Measurements from ENCODE around the gene XRCC1.
"Not testable (repeated sequence)": the region's sequence is repeated elsewhere in the genome, so short reads cannot be mapped to it uniquely, and the experiment has no call there.

Gene XRCC1

GRCh38 chr19:43519436-43520088, 55.8 kb downstream of the XRCC1 start:
- peak; percentile 96 for DNase-seq (ENCODE audit: low read depth)

- no peak for DNase-seq (ENCODE audit: low read depth)
These were observed 57.3 kb downstream of the XRCC1 start for GRCh38 chr19:43518051-43518450.

GRCh38 chr19:43512399-43512798, 62.9 kb downstream of the XRCC1 start:
- not testable (repeated sequence) for DNase-seq (ENCODE audit: low read depth)

- DNase-seq (ENCODE audit: low read depth) = no peak
These were observed 64.0 kb downstream of the XRCC1 start for GRCh38 chr19:43511324-43511723.

- no peak for DNase-seq (ENCODE audit: low read depth)
These were observed 64.6 kb downstream of the XRCC1 start for GRCh38 chr19:43510713-43511112.

GRCh38 chr19:43507880-43508279, 67.4 kb downstream of the XRCC1 start:
- no peak for DNase-seq (ENCODE audit: low read depth)

- no peak for DNase-seq (ENCODE audit: low read depth)
These were observed 68.7 kb downstream of the XRCC1 start for GRCh38 chr19:43506629-43507028.

GRCh38 chr19:43505941-43506340, 69.4 kb downstream of the XRCC1 start:
- no peak for DNase-seq (ENCODE audit: low read depth)

GRCh38 chr19:43505186-43505456, 70.2 kb downstream of the XRCC1 start:
- no peak for DNase-seq (ENCODE audit: low read depth)

- no peak for DNase-seq (ENCODE audit: low read depth)
These were observed 70.7 kb downstream of the XRCC1 start, which contains the start of gene PHLDB3 for GRCh38 chr19:43504426-43505185. TSS of gene PHLDB3 (minus strand) at chr19:43504746. CDS start at chr19:43504118, 628 bp downstream.

GRCh38 chr19:43503501-43504425, 71.6 kb downstream of the XRCC1 start:
- DNase-seq (ENCODE audit: low read depth) = peak; percentile 94

GRCh38 chr19:43502419-43502976, 72.8 kb downstream of the XRCC1 start:
- DNase-seq (ENCODE audit: low read depth) = no peak

GRCh38 chr19:43501661-43502418, 73.5 kb downstream of the XRCC1 start:
- no peak for DNase-seq (ENCODE audit: low read depth)

- DNase-seq (ENCODE audit: low read depth) = no peak
These were observed 76.3 kb downstream of the XRCC1 start for GRCh38 chr19:43499042-43499441.

- DNase-seq (ENCODE audit: low read depth) = no peak
These were observed 77.0 kb downstream of the XRCC1 start for GRCh38 chr19:43498233-43498842.

- no peak for DNase-seq (ENCODE audit: low read depth)
These were observed 78.4 kb downstream of the XRCC1 start for GRCh38 chr19:43496960-43497359.

GRCh38 chr19:43495082-43495481, 80.2 kb downstream of the XRCC1 start:
- no peak for DNase-seq (ENCODE audit: low read depth)

All from ELR (cell line).